Measurements from ENCODE around the gene OSBP2. TPM values are rescaled to one million over a fixed set of nuclear protein-coding genes. Genes with fewer than 3 reads are reported as not detected.
"Not testable (repeated sequence)": the region's sequence is repeated elsewhere in the genome, so short reads cannot be mapped to it uniquely, and the experiment has no call there.

Gene OSBP2
- total RNA-seq, 2 experiments from 2014 or later: 2.3 to 2.9 TPM

DNA sequence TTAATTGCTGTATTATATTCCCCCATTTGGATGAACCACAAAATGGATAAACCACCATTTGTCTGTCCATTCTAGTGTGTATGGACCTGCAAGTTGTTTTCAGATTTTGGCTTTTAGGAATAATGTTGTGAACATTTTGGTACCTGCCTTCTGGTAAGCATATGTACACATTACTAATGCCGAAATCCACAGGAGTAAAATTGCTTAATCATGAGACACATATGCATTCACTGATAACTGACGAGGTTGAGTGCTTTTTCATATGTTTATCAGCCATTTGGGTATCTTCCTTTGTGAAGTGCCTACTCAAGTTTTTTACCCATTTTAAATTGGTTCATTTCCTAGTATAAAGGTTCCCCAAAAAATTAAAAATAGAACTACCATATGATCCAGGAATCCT, 34.2 kb downstream of the OSBP2 start:
- H3K9me3 Mint-ChIP-seq: no peaks in the 10 kb centered on the region
- no peak for DNase-seq
- intact Hi-C loops (cut with micrococcal nuclease): no loop called here
- H3K4me3 Mint-ChIP-seq: no peak overlapping the region
- H3K27ac Mint-ChIP-seq: no peak overlapping the region
- H3K36me3 Mint-ChIP-seq: no peaks in the 10 kb centered on the region
- ChIA-PET POLR2A (no interaction called here), CTCF (no interaction called here)
- no peaks in the 10 kb centered on the region for H3K4me1 Mint-ChIP-seq (ENCODE audit: low read depth)
- peaks cover 3% of the 10 kb centered on the region for H3K27me3 Mint-ChIP-seq

DNA sequence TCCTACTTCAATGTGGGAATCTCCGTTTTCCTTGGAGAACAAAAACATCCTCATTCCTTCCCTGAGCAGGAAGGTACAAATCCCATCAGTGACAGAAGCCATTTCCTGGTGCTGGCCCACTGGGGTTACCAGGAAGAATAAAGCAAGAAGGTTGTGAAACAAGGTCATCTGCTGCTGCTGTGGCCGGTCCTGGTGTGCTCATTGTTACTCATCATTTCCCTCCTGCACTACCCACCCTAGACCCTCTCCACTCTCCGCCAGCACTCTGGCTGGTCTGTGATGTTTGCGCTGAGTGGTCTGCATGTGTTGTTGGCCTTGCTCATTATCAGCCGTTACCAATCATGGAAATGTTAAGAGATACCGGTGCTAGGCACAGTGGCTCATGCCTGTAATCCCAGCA, 37.0 kb downstream of the OSBP2 start:
- DNase-seq: no peak
- Mint-ChIP-seq H3K9me3 (no peaks in the 10 kb centered on the region), H3K27ac (no peak overlapping the region), H3K4me1 (ENCODE audit: low read depth) (no peaks in the 10 kb centered on the region), H3K4me3 (no peak overlapping the region), H3K36me3 (no peaks in the 10 kb centered on the region), H3K27me3 (no peaks in the 10 kb centered on the region)
- ChIA-PET POLR2A (no interaction called here), CTCF (no interaction called here)
- intact Hi-C loops (cut with micrococcal nuclease): no loop called here

DNA sequence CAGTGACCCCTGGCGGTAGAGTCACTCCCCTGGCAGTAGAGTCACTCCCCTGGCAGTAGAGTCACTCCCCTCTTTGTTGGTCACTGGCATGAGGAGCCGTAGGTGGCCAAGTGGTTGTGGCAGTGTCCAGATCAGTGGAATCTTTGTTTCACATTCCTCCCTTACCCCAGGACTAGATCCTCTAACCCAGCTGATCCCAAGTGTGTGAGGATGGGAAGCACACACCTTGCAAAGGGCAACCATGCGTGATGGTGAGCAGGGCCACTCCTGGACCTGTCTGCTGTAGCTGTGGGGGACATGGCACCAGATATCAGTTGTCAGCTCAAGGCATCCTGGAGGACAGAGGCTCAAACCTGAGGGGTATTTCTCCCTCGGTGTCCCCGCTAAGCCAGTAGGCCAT, 37.8 kb downstream of the OSBP2 start:
- no peak for DNase-seq
- no peak overlapping the region for H3K27ac Mint-ChIP-seq
- no peaks in the 10 kb centered on the region for H3K9me3 Mint-ChIP-seq
- H3K36me3 Mint-ChIP-seq: no peaks in the 10 kb centered on the region
- no peak overlapping the region for H3K4me3 Mint-ChIP-seq
- CTCF ChIA-PET: no interaction called here
- POLR2A ChIA-PET: no interaction called here
- intact Hi-C loops (cut with micrococcal nuclease): no loop called here
- no peaks in the 10 kb centered on the region for H3K27me3 Mint-ChIP-seq
- no peaks in the 10 kb centered on the region for H3K4me1 Mint-ChIP-seq (ENCODE audit: low read depth)

DNA sequence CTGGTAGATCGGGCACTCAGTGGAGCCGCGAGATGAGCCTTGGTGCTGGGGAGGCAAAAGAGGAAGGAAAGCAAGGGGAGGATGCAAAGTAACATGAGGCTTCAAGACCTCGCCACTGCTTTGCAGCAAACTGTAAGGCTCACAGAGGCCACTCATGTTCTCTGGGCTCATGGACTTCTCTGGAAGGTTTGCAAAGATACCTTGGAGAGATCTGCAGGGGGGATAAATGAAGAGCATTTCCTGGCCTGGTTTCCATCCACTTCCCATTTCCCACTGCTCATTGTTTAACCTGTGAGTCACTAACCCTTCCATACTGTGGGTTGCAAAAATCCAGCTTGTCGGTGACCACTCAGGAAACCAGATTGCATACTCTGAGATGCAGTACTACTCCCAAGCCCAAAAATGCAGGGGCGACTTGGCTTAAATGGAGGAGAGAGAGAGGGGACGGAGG, 38.5 kb downstream of the OSBP2 start:
- H3K4me1 Mint-ChIP-seq (ENCODE audit: low read depth): no peaks in the 10 kb centered on the region
- POLR2A ChIA-PET: no interaction called here
- CTCF ChIA-PET: no interaction called here

DNA sequence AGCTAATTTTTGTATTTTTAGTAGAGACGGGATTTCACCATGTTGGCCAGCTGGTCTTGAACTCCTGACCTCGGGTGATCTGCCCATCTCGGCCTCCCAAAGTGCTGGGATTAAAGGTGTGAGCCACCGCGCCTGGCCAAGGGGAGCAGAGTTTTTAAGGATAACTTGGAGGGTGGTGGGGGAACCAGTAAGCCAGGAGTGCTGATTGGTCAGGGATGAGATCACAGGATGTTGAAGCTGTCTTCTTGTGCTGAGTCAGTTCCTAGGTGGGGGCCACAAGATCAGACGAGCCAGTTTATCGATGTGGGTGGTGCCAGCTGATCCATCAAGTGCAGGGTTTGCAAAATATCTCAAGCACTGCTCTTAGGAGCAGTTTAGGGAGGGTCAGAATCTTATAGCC, 45.3 kb downstream of the OSBP2 start:
- not testable (repeated sequence) for H3K9me3 Mint-ChIP-seq, H3K27me3 Mint-ChIP-seq, H3K36me3 Mint-ChIP-seq
- Mint-ChIP-seq H3K4me3 (peak overlapping the region; percentile 41), H3K27ac (peak overlapping the region; percentile 96), H3K4me1 (ENCODE audit: low read depth) (peaks cover 56% of the 10 kb centered on the region)
- CTCF ChIA-PET: interaction anchor here (6.0 to 6.2 kb wide), 2 partner anchors 15 to 105 kb away, joined by 39 to 49 read pairs; partner anchors contain the start of gene SLC35E4
- DNase-seq: peak; percentile 73
- POLR2A ChIA-PET: interaction anchor here (1.0 to 1.5 kb wide), 3 partner anchors 34 to 105 kb away, joined by 3 to 4 read pairs (median 3); no protein-coding TSS in a partner anchor
- intact Hi-C loops (cut with micrococcal nuclease): loop anchor here (1.0 kb wide), 3 partner anchors 46 to 96 kb away; partner anchors contain the start of gene OSBP2

More for the DNA sequence above, 38.5 kb downstream of the OSBP2 start:
- Mint-ChIP-seq H3K36me3 (no peaks in the 10 kb centered on the region), H3K4me3 (no peak overlapping the region), H3K27ac (no peak overlapping the region), H3K9me3 (no peaks in the 10 kb centered on the region), H3K27me3 (no peaks in the 10 kb centered on the region)
- DNase-seq: no peak
- intact Hi-C loops (cut with micrococcal nuclease): no loop called here

DNA sequence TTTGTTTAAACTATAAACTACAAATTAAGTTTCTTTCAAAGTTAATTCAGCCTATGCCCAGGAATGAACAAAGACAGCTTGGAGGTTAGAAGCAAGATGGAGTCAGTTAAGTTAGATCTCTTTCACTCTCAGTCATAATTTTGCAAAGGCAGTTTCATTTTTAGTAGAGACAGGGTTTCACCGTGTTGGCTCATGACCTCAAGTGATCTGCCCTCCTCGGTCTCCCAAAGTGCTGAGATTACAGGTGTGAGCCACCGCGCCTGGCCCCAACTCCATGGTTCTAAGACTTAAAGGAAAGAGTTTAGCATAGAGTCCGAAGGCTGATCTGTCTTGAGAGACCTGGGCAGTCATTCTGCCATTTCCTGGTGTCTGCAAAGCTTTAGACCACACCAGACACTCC, 45.8 kb downstream of the OSBP2 start:
- H3K4me1 Mint-ChIP-seq (ENCODE audit: low read depth): peaks cover 57% of the 10 kb centered on the region
- H3K27ac Mint-ChIP-seq: peak overlapping the region; percentile 96
- not testable (repeated sequence) for H3K4me3 Mint-ChIP-seq, H3K9me3 Mint-ChIP-seq, H3K27me3 Mint-ChIP-seq, H3K36me3 Mint-ChIP-seq
- POLR2A ChIA-PET: interaction anchor here (0.9 to 1.5 kb wide), 5 partner anchors 15 to 106 kb away, joined by 3 to 4 read pairs (median 3); no protein-coding TSS in a partner anchor
- peak; percentile 84 for DNase-seq
- intact Hi-C loops (cut with micrococcal nuclease): loop anchor here (1.0 kb wide), 3 partner anchors 46 to 96 kb away; partner anchors contain the start of gene OSBP2
- CTCF ChIA-PET: interaction anchor here (6.0 to 6.2 kb wide), 2 partner anchors 15 to 106 kb away, joined by 39 to 49 read pairs; partner anchors contain the start of gene SLC35E4

DNA sequence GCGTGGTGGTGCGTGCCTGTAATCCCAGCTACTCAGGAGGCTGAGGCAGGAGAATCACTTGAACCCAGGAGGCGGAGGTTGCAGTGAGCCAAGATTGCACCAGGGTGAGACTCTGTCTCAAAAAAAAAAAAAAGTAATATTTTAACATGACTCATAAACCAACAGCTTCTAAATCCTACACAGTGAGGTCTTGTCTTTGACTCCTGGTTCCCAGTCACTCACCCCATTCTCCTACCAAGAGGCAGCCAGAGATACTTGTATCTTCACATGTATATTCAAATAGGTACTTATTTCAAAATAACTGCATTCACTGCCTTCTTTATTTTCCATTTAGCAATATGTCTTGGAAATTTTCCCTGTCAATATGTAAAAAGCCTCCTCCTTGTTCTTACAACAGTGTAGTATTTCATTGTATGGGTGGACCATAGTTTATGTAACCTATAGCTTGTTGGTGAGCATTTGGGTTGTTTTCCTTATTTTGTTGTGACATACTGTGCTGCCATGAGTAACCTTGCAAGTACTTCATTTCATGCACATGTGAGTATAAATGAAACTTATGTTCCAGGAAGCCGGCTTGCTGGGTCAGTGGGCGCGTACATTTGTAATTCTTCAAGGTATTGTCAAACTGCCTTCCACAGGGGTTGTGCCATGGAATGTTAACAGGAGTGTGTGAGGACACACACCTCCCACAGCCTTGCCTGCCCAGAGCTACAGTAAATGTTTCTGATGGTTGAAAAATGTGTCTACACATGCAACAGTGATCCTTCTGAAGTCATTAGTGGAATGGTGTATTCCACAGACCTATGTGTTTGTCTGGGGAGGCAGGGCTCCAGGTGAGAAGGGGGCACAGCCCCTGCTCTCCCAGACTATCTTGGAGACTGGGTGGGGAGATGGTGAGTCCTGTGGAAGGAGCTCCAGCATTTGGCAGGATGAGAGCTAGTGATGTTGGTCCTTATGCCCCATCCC, 47.9 kb downstream of the OSBP2 start:
- intact Hi-C loops (cut with micrococcal nuclease): loop anchor here (1.0 kb wide), 3 partner anchors 25 to 108 kb away; no protein-coding TSS in a partner anchor
- DNase-seq: peak; percentile 78
- ChIA-PET CTCF (interaction anchor here (1.0 to 6.2 kb wide), 8 partner anchors 10 to 342 kb away, joined by 4 to 49 read pairs (median 7); partner anchors contain the start of genes OSBP2 and SLC35E4), POLR2A (interaction anchor here (0.9 to 2.0 kb wide), 4 partner anchors 37 to 107 kb away, joined by 4 to 12 read pairs (median 5); partner anchors contain the start of gene SLC35E4)
- Mint-ChIP-seq H3K4me1 (ENCODE audit: low read depth) (peaks cover 70% of the 10 kb centered on the region), H3K27me3 (peaks cover 2% of the 10 kb centered on the region), H3K4me3 (peak overlapping the region; percentile 33), H3K27ac (peak overlapping the region; percentile 95), H3K9me3 (no peaks in the 10 kb centered on the region), H3K36me3 (no peaks in the 10 kb centered on the region)

DNA sequence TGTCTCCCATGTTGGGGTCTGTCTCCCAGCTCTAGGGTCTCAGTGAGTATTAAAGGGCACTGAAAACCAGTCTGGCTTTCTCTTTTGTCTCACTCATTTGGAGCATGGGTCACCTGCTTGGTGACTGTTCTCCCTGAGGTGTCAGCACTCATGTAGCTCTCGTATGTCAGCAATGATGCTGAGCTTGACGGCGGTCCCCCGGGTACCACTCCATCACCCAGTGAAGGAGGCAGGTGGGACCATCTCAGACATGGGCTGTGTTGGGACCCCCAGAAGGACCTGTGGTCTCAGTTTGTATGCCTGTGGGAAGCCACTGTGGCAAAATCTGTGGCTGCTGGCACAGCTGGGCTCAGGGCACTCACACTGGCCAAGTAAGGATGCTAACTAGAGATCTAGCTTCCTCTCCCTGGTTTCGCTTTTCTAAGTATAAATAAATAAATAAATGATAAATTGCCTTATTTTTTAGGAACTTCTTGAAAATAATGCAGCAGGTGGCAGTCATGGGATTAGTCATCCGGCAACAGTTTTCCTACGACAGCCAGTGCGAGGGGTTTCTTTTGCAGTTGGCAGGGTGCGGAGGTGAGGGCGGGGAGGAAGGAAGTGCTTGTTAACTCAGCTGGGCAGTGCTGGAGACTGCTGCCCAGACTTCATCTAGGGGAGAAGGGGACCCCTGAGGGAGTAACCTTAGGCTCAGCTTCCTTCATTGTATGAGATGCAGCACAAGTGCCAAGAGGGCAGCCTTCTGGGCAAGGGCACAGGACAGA, 48.8 kb downstream of the OSBP2 start:
- peaks cover 2% of the 10 kb centered on the region for H3K27me3 Mint-ChIP-seq
- no peaks in the 10 kb centered on the region for H3K36me3 Mint-ChIP-seq
- intact Hi-C loops (cut with micrococcal nuclease): loop anchor here (2.0 kb wide), 1 partner anchor 77 kb away; the partner anchor contains the start of gene DUSP18
- no peaks in the 10 kb centered on the region for H3K9me3 Mint-ChIP-seq
- peaks cover 70% of the 10 kb centered on the region for H3K4me1 Mint-ChIP-seq (ENCODE audit: low read depth)
- POLR2A ChIA-PET: interaction anchor here (1.8 to 2.0 kb wide), 2 partner anchors 99 to 108 kb away, joined by 6 to 12 read pairs; partner anchors contain the start of gene SLC35E4
- CTCF ChIA-PET: interaction anchor here (1.0 to 6.2 kb wide), 8 partner anchors 9 to 341 kb away, joined by 4 to 49 read pairs (median 7); partner anchors contain the start of genes OSBP2 and SLC35E4
- H3K4me3 Mint-ChIP-seq: no peak overlapping the region
- peak; percentile 62 for DNase-seq
- H3K27ac Mint-ChIP-seq: peak overlapping the region; percentile 95

DNA sequence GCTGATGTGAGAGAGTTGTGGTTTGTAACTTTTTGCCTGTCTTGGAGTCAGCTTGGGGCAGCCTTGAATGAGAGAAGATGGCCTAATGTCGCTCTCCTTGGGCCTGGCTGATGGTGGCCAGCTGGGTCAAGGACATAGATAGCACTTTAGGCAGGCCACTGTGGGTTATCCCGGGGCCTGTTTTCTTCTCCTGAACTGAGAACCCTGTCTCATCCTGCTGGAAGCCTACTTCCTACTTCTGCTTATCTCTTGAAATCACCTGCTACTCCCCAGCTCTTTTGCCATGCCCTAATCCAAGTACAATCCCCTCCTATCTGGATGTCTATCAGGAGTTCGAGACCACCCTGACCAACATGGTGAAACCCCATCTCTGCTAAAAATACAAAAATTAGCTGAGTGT, 49.5 kb downstream of the OSBP2 start:
- H3K36me3 Mint-ChIP-seq: no peaks in the 10 kb centered on the region
- H3K4me1 Mint-ChIP-seq (ENCODE audit: low read depth): peaks cover 66% of the 10 kb centered on the region
- no peak overlapping the region for H3K4me3 Mint-ChIP-seq
- DNase-seq: no peak
- intact Hi-C loops (cut with micrococcal nuclease): loop anchor here (2.0 kb wide), 1 partner anchor 77 kb away; the partner anchor contains the start of gene DUSP18
- ChIA-PET POLR2A (no interaction called here), CTCF (interaction anchor here (1.4 to 6.2 kb wide), 6 partner anchors 11 to 340 kb away, joined by 4 to 49 read pairs (median 8); partner anchors contain the start of genes OSBP2 and SLC35E4)
- H3K27me3 Mint-ChIP-seq: no peaks in the 10 kb centered on the region
- peak overlapping the region; percentile 8 for H3K27ac Mint-ChIP-seq
- H3K9me3 Mint-ChIP-seq: no peaks in the 10 kb centered on the region

DNA sequence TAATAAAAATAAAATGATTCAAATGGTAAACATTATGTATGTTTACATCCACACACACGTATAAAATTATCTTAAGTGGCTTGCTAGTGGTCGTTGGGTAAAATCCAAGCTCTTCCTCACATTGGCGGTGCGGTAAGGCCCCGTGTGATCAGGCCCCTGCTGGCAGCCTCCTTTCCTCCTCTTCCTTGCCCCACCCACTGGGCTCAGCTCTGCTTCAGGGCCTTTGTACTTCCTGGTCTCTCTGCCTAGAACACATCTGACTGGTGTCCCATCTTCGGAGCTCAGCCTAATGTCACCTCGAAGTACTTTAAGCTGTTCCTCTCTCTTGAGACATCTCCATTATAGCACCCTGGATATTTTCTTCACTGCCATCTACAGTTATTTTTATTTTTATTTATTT, 52.8 kb downstream of the OSBP2 start:
- Mint-ChIP-seq H3K27ac (no peak overlapping the region), H3K27me3 (no peaks in the 10 kb centered on the region), H3K4me1 (ENCODE audit: low read depth) (peaks cover 39% of the 10 kb centered on the region), H3K36me3 (no peaks in the 10 kb centered on the region), H3K4me3 (no peak overlapping the region), H3K9me3 (no peaks in the 10 kb centered on the region)
- ChIA-PET CTCF (interaction anchor here (2.5 to 3.2 kb wide), 2 partner anchors 7 to 113 kb away, joined by 21 to 22 read pairs; partner anchors contain the start of gene SLC35E4), POLR2A (interaction anchor here (1.4 kb wide), 1 partner anchor 113 kb away, joined by 4 read pairs; no protein-coding TSS in a partner anchor)
- intact Hi-C loops (cut with micrococcal nuclease): no loop called here
- DNase-seq: no peak

DNA sequence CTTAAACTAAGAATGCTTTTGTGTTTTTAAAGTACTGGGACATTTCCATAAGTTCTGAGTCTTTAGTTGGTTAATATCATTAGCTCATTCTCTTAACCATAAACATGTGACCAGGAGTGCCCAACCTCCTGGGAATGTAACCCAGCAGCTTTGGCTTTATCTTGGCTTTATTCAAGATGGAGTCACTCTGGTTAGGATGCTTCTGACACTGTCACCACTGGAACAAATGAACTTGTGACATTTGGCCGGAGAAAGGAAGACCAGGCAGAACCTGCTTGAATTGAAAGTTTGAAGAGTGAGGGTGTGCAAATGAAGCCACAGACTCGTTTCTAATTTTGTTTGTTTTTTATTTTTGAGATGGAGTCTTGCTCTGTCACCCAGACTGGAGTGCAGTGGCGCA, 54.6 kb downstream of the OSBP2 start:
- H3K9me3 Mint-ChIP-seq: peaks cover 7% of the 10 kb centered on the region
- DNase-seq: no peak
- H3K4me3 Mint-ChIP-seq: no peak overlapping the region
- H3K4me1 Mint-ChIP-seq (ENCODE audit: low read depth): peaks cover 22% of the 10 kb centered on the region
- ChIA-PET CTCF (interaction anchor here (1.9 kb wide), 1 partner anchor 114 kb away, joined by 12 read pairs; the partner anchor contains the start of gene SLC35E4), POLR2A (no interaction called here)
- intact Hi-C loops (cut with micrococcal nuclease): no loop called here
- peaks cover 1% of the 10 kb centered on the region for H3K36me3 Mint-ChIP-seq
- H3K27ac Mint-ChIP-seq: no peak overlapping the region
- H3K27me3 Mint-ChIP-seq: no peaks in the 10 kb centered on the region
